IMR-90 (cell line): ENCODE data around the gene GFRA4. TPM values are rescaled to one million over a fixed set of nuclear protein-coding genes. Genes with fewer than 3 reads are reported as not detected.

Experiments used
- ATAC-seq: fragments of 200-7000 bp; cut with Tn5 transposase; 2 replicates; pipeline ENCODE4 v1.9.1; 2020; ENCODE audit warnings: low read depth, mild to moderate bottlenecking, moderate library complexity
- BruUV-seq: library from RNA; stranded (reverse); fragments of 400-500 nt; replicated peaks from 2 replicates; lab custom pipeline; 2021; lab: Mats Ljungman, UMichigan
- CTCF ChIA-PET: fragments of 300-600 bp; formaldehyde crosslinking; extraction: SDS; loops from one replicate; lab custom pipeline; 2021; ENCODE audit warnings: antibody characterized with exemption; lab: Yijun Ruan, JAX
- POLR2A ChIA-PET: fragments of 300-600 bp; sonication (Branson Sonifier 250); formaldehyde crosslinking; loops from one replicate; lab custom pipeline; 2022; ENCODE audit warnings: antibody characterized with exemption; ENCODE audit not compliant: unreplicated experiment; lab: Charles Lee
- DNase-seq: peaks from one replicate; pipeline ENCODE4 v3.0.0; 2013
- H2AFZ ChIP-seq: replicated peaks from 2 replicates; pipeline ENCODE3; 2013; ENCODE audit warnings: low read length, mild to moderate bottlenecking; ENCODE audit not compliant: poor library complexity
- H2AK5ac ChIP-seq: 2 replicates; pipeline ENCODE4 v1.6.1; 2013; ENCODE audit warnings: low read depth, low read length, inconsistent platforms
- H2AK9ac ChIP-seq: replicated peaks from 2 replicates; pipeline ENCODE3; 2013; ENCODE audit warnings: mild to moderate bottlenecking, low read depth, low read length, moderate library complexity; ENCODE audit not compliant: poor library complexity
- H2BK120ac ChIP-seq: 2 replicates; pipeline ENCODE4 v1.6.1; 2013; ENCODE audit warnings: low read depth, low read length, inconsistent platforms
- H2BK15ac ChIP-seq: 3 replicates; pipeline ENCODE4 v1.6.1; 2013; ENCODE audit warnings: low read depth, low read length, inconsistent platforms
- H2BK20ac ChIP-seq: 2 replicates; pipeline ENCODE4 v1.6.1; 2013; ENCODE audit warnings: low read depth, mild to moderate bottlenecking, inconsistent platforms, low read length, moderate library complexity
- H2BK5ac ChIP-seq: 2 replicates; pipeline ENCODE4 v1.6.1; 2013; ENCODE audit warnings: mild to moderate bottlenecking, low read depth, low read length, inconsistent platforms; ENCODE audit not compliant: poor library complexity, severe bottlenecking
- H3K14ac ChIP-seq: replicated peaks from 2 replicates; pipeline ENCODE4 v1.6.1; 2013; ENCODE audit warnings: low read depth, low read length, inconsistent platforms
- H3K18ac ChIP-seq: 2 replicates; pipeline ENCODE4 v1.6.1; 2013; ENCODE audit warnings: low read depth, low read length, control low read depth
- H3K23ac ChIP-seq: 2 replicates; pipeline ENCODE4 v1.6.1; 2013; ENCODE audit warnings: low read depth, low read length, inconsistent platforms
- H3K27ac ChIP-seq: 2 replicates; pipeline ENCODE4 v1.5.1; 2013; ENCODE audit warnings: mild to moderate bottlenecking, control low read depth, low read length; ENCODE audit not compliant: insufficient read depth
- H3K27me3 ChIP-seq: 2 replicates; pipeline ENCODE4 v1.6.1; 2013; ENCODE audit warnings: low read length; ENCODE audit not compliant: control insufficient read depth, insufficient read depth
- H3K36me3 ChIP-seq: 2 replicates; pipeline ENCODE4 v1.6.1; 2013; ENCODE audit warnings: low read length, mixed read lengths; ENCODE audit not compliant: control insufficient read depth, insufficient read depth
- H3K4ac ChIP-seq: 2 replicates; pipeline ENCODE4 v1.6.1; 2013; ENCODE audit warnings: low read depth, low read length, inconsistent platforms
- H3K4me1 ChIP-seq: 2 replicates; pipeline ENCODE4 v1.6.1; 2013; ENCODE audit warnings: low read length, mixed read lengths; ENCODE audit not compliant: control insufficient read depth, insufficient read depth
- H3K4me2 ChIP-seq: 2 replicates; pipeline ENCODE4 v1.6.1; 2013; ENCODE audit warnings: low read depth, mild to moderate bottlenecking, control low read depth, low read length, moderate library complexity
- H3K4me3 ChIP-seq: 2 replicates; pipeline ENCODE4 v1.5.1; 2013; ENCODE audit warnings: low read depth, mild to moderate bottlenecking, control low read depth, low read length, moderate library complexity; ENCODE audit not compliant: insufficient read depth
- H3K56ac ChIP-seq: 2 replicates; pipeline ENCODE4 v1.6.1; 2013; ENCODE audit warnings: low read length, inconsistent platforms; ENCODE audit not compliant: insufficient read depth; ENCODE audit errors: extremely low read depth
- H3K79me1 ChIP-seq, 2 experiments: 2 replicates each; pipeline ENCODE4 v1.6.1; 2013; ENCODE audit warnings: low read length in 2 of 2, inconsistent platforms in 1 of 2, low read depth in 1 of 2
- H3K9ac ChIP-seq: 2 replicates; pipeline ENCODE4 v1.6.1; 2013; ENCODE audit warnings: low read depth, low read length, control low read depth
- H3K9me1 ChIP-seq: 2 replicates; pipeline ENCODE4 v1.6.1; 2013; ENCODE audit warnings: low read length, inconsistent platforms; ENCODE audit not compliant: insufficient read depth
- H3K9me3 ChIP-seq: 2 replicates; pipeline ENCODE4 v1.6.1; 2013; ENCODE audit warnings: low read length; ENCODE audit not compliant: control insufficient read depth, insufficient read depth
- H4K20me1 ChIP-seq: 2 replicates; pipeline ENCODE4 v1.6.1; 2013; ENCODE audit warnings: low read length, inconsistent platforms; ENCODE audit not compliant: insufficient read depth
- H4K5ac ChIP-seq: 2 replicates; pipeline ENCODE4 v1.6.1; 2013; ENCODE audit warnings: mild to moderate bottlenecking, low read depth, low read length, control low read depth
- H4K8ac ChIP-seq, 2 experiments: 2 replicates each; pipeline ENCODE4 v1.6.1; 2013; ENCODE audit warnings: low read depth in 2 of 2, low read length in 2 of 2, control low read depth in 1 of 2, inconsistent platforms in 1 of 2
- H4K91ac ChIP-seq: 2 replicates; pipeline ENCODE4 v1.6.1; 2013; ENCODE audit warnings: low read depth, low read length, inconsistent platforms; ENCODE audit not compliant: insufficient read depth
- FOS ChIP-seq: fragments of 150-350 bp; IDR thresholded peaks from 2 replicates; pipeline ENCODE4 v1.6.1; 2016; ENCODE audit warnings: low read depth, low read length
- MAFK ChIP-seq: IDR thresholded peaks from 2 replicates; pipeline ENCODE4 v1.6.1; 2012; ENCODE audit warnings: low read depth, low read length, improper control_type of control experiment
- MAZ ChIP-seq: IDR thresholded peaks from 2 replicates; pipeline ENCODE4 v1.6.1; 2012; ENCODE audit warnings: low read depth, mild to moderate bottlenecking, low read length, improper control_type of control experiment, moderate library complexity, borderline replicate concordance
- RCOR1 ChIP-seq: IDR thresholded peaks from 2 replicates; pipeline ENCODE4 v1.6.1; 2012; ENCODE audit warnings: mild to moderate bottlenecking, low read length, improper control_type of control experiment; ENCODE audit not compliant: insufficient replicate concordance
- RFX5 ChIP-seq: IDR thresholded peaks from 2 replicates; pipeline ENCODE4 v1.8.0; 2012; ENCODE audit warnings: low read depth, mild to moderate bottlenecking, low read length, moderate library complexity
- SMC3 ChIP-seq: fragments of 150-350 bp; IDR thresholded peaks from 2 replicates; pipeline ENCODE4 v1.6.1; 2016; ENCODE audit warnings: low read depth, mild to moderate bottlenecking, antibody characterized with exemption, low read length, moderate library complexity
- USF2 ChIP-seq: fragments of 150-350 bp; IDR thresholded peaks from 2 replicates; pipeline ENCODE4 v1.6.1; 2017; ENCODE audit warnings: mild to moderate bottlenecking, antibody characterized with exemption, low read length, low read depth
- WGBS, 2 experiments: methylation state at CpG; one replicate each; pipeline versions ENCODE4 v1.1.5 to v1.1.7; 2013; ENCODE audit warnings: missing lambda C conversion rate in 2 of 2; ENCODE audit not compliant: insufficient read length in 1 of 2; ENCODE audit errors: extremely low coverage in 2 of 2; 5-methylcytosine and 5-hydroxymethylcytosine counted together
- dilution Hi-C: fragments of 300-500 bp; cut with HindIII; formaldehyde crosslinking; loops from one replicate; pipeline ENCODE4 v1.14.3; 2018; ENCODE audit warnings: low sequenced_read_pairs; ENCODE audit not compliant: unreplicated experiment
- in situ Hi-C: fragments of 300-500 bp; cut with MboI; formaldehyde crosslinking; loops from 3 replicates; pipeline ENCODE4 v1.14.3; 2019; ENCODE audit warnings: low sequenced_read_pairs, inconsistent platforms, mixed read lengths
- intact Hi-C: fragments of 100-400 bp; cut with micrococcal nuclease; formaldehyde crosslinking; loops from 2 replicates; pipeline ENCODE4 v1.10.0; 2022
- polyA plus RNA-seq, 3 experiments: library from polyadenylated mRNA; depleted of rRNA; stranded (reverse); fragments of >200 nt; gene quantifications; 2 replicates each; pipeline ENCODE4 v1.2.3, GENCODE V29; 2012; ENCODE audit warnings: low replicate concordance in 1 of 3
- total RNA-seq: library from RNA; depleted of rRNA; stranded (reverse); fragments of >200 nt; gene quantifications from 2 replicates; pipeline ENCODE4 v1.2.3, GENCODE V29; 2012

GFRA4 gene
- total and polyA plus RNA-seq, 2 of the 4 experiments (the other 2 are of a cell fraction) = not detected

- Histone ChIP-seq H3K27me3 (peaks cover 7% of the 10 kb centered on the region; the same call in 1 of the 2 replicates), H4K20me1 (no peaks in the 10 kb centered on the region), H3K79me1 (no peaks in the 10 kb centered on the region), H4K5ac (no peak overlapping the region), H4K8ac (no peak overlapping the region), H3K4me1 (peaks cover 7% of the 10 kb centered on the region), H3K9me1 (peaks cover 7% of the 10 kb centered on the region), H3K9ac (no peak overlapping the region), H3K36me3 (no peaks in the 10 kb centered on the region), H2BK20ac (no peak overlapping the region), H3K9me3 (peaks cover under 1% of the 10 kb centered on the region; the same call in 1 of the 2 replicates), H4K91ac (no peak overlapping the region), H3K4me2 (no peak overlapping the region), H3K4me3 (no peak overlapping the region), H3K4ac (no peak overlapping the region), H3K56ac (no peak overlapping the region), H2AK9ac (no peak overlapping the region), H3K18ac (no peak overlapping the region), H2BK120ac (no peak overlapping the region), H3K14ac (no peak overlapping the region), H3K27ac (no peak overlapping the region), H2AFZ (no peak overlapping the region), H2AK5ac (no peak overlapping the region), H2BK15ac (no peak overlapping the region), H3K23ac (no peak overlapping the region), H2BK5ac (no peak overlapping the region)
- no peak for DNase-seq
- TF ChIP-seq RFX5 (no peak), MAZ (no peak), SMC3 (no peak), USF2 (no peak), MAFK (no peak), FOS (no peak), RCOR1 (no peak)
- intact Hi-C loops = no loop called here
- ChIA-PET CTCF (no interaction called here), POLR2A (no interaction called here)
- 60% methylated on average over 2 of the region's 16 CpGs; no CpG with 5 or more reads in 1 of the 2 experiments for WGBS, 2 experiments
- dilution Hi-C loops = no loop called here
- ATAC-seq = no peak
- no TSS peak for BruUV-seq
- in situ Hi-C loops = no loop called here
These were observed 28.1 kb upstream of the GFRA4 start for GRCh38 chr20:3691306-3691705.
